K562 (cell line): ENCODE results near the gene L3HYPDH. TPM values are rescaled to one million over a fixed set of nuclear protein-coding genes. Genes with fewer than 3 reads are reported as not detected.

Experiments
- ATAC-seq: fragments of 200-7000 bp; cut with Tn5 transposase; 3 replicates; pipeline ENCODE4 v1.9.1; 2020; ENCODE audit warnings: moderate library complexity
- BruUV-seq: library from RNA; stranded (reverse); fragments of 400-500 nt; replicated peaks from 2 replicates; lab custom pipeline; 2021; lab: Mats Ljungman, UMichigan
- CTCF ChIA-PET: fragments of 300-600 bp; formaldehyde crosslinking; extraction: SDS; loops from one replicate; lab custom pipeline; 2021; ENCODE audit warnings: low intra/inter-chr PET ratio; lab: Yijun Ruan, JAX
- POLR2A ChIA-PET: fragments of 300-600, 350-650 bp; sonication (Branson Sonifier 250); formaldehyde crosslinking; extraction: SDS; loops from one replicate; lab custom pipeline; 2021; ENCODE audit warnings: antibody characterized with exemption, inconsistent platforms; lab: Yijun Ruan, JAX
- DNase-seq, 4 experiments: peaks; one replicate each; pipeline versions ENCODE4 v3.0.0 to v3.0.0-alpha.2; 2011 to 2018; ENCODE audit warnings: low spot score in 3 of 4, mixed read lengths in 3 of 4; ENCODE audit errors: extremely low read depth in 1 of 4
- FAIRE-seq: peaks from 2 replicates; lab custom pipeline; 2011; peaks lifted over from hg19 to GRCh38; lab: Jason Lieb, UNC
- H2AFZ ChIP-seq: 2 replicates; pipeline ENCODE4 v1.6.0; 2011; ENCODE audit warnings: low read depth, low read length, control low read depth, inconsistent platforms
- H3K27ac ChIP-seq: fragments of 200-600 bp; 3 replicates; pipeline ENCODE4 v1.8.0; 2011; ENCODE audit warnings: low read depth, mild to moderate bottlenecking, control low read depth, inconsistent platforms, low read length, moderate library complexity, mixed read lengths; ENCODE audit errors: extremely low read depth
- H3K27me3 ChIP-seq, 2 experiments: fragments of 300-600 bp in 1 of 2; 2 replicates in 1 of 2; 3 replicates in 1 of 2; pipeline versions ENCODE4 v1.6.0 to v1.8.0; 2011; ENCODE audit warnings: inconsistent platforms in 2 of 2, low read length in 2 of 2, mild to moderate bottlenecking in 1 of 2, mixed read lengths in 1 of 2, moderate library complexity in 1 of 2; ENCODE audit not compliant: control insufficient read depth in 2 of 2, insufficient read depth in 2 of 2
- H3K36me3 ChIP-seq: fragments of 300-600 bp; 3 replicates; pipeline ENCODE4 v1.8.0; 2011; ENCODE audit warnings: mild to moderate bottlenecking, low read length, inconsistent platforms; ENCODE audit not compliant: control insufficient read depth, insufficient read depth
- H3K4me1 ChIP-seq, 2 experiments: fragments of 200-600 bp in 1 of 2; replicated peaks in 1 of 2; 2 replicates in 1 of 2; 3 replicates in 1 of 2; pipeline versions ENCODE4 v1.5.1 to v1.8.0; 2011; ENCODE audit warnings: inconsistent platforms in 2 of 2, low read length in 2 of 2, mild to moderate bottlenecking in 1 of 2, mixed read lengths in 1 of 2, moderate library complexity in 1 of 2; ENCODE audit not compliant: control insufficient read depth in 2 of 2, insufficient read depth in 2 of 2
- H3K4me2 ChIP-seq: 2 replicates; pipeline ENCODE4 v1.6.1; 2011; ENCODE audit warnings: low read length, control low read depth, inconsistent platforms, mixed read lengths; ENCODE audit not compliant: insufficient read depth
- H3K4me3 ChIP-seq: fragments of 200-600 bp; sonication (generic), shearing (Covaris generic); 2 replicates; pipeline ENCODE4 v1.5.1; 2016; ENCODE audit warnings: control low read depth, inconsistent platforms
- H3K79me2 ChIP-seq: fragments of 200-600 bp; 3 replicates; pipeline ENCODE4 v1.8.0; 2011; ENCODE audit warnings: low read length, inconsistent platforms; ENCODE audit not compliant: control insufficient read depth, insufficient read depth
- H3K9ac ChIP-seq, 2 experiments: 2 replicates each; pipeline versions ENCODE4 v1.6.0 to v1.6.1; 2011; ENCODE audit warnings: low read depth in 2 of 2, low read length in 2 of 2, control low read depth in 1 of 2, inconsistent platforms in 1 of 2, mild to moderate bottlenecking in 1 of 2, mixed read lengths in 1 of 2; ENCODE audit not compliant: insufficient read depth in 1 of 2
- H3K9me1 ChIP-seq: one replicate; pipeline ENCODE4 v1.6.0; 2011; ENCODE audit warnings: inconsistent platforms, mild to moderate bottlenecking, low read length, moderate library complexity; ENCODE audit not compliant: control insufficient read depth, insufficient read depth
- H3K9me3 ChIP-seq: replicated peaks from 2 replicates; pipeline ENCODE4 v1.5.1; 2011; ENCODE audit warnings: low read depth, low read length, inconsistent platforms; ENCODE audit not compliant: control insufficient read depth, insufficient read depth
- H4K20me1 ChIP-seq: replicated peaks from 2 replicates; pipeline ENCODE4 v1.6.1; 2011; ENCODE audit warnings: low read length, inconsistent platforms, mixed read lengths; ENCODE audit not compliant: control insufficient read depth, insufficient read depth
- ATF6 ChIP-seq: sonication (generic); formaldehyde crosslinking; IDR thresholded peaks from 2 replicates; pipeline ENCODE4 v1.4.0; 2020; ENCODE audit warnings: mild to moderate bottlenecking, missing genetic modification reagents
- CEBPB ChIP-seq: fragments of 450-650 bp; IDR thresholded peaks from 2 replicates; pipeline ENCODE4 v1.6.1; 2016; ENCODE audit warnings: missing genetic modification characterization, missing compliant biosample characterization
- FIP1L1 ChIP-seq: fragments of 200-400 bp; formaldehyde crosslinking; IDR thresholded peaks from 2 replicates; pipeline ENCODE4 v1.6.1; 2018; ENCODE audit warnings: mild to moderate bottlenecking, low read depth, low read length; ENCODE audit not compliant: poor library complexity, severe bottlenecking
- HDAC6 ChIP-seq: IDR thresholded peaks from 2 replicates; pipeline ENCODE4 v1.6.1; 2012; ENCODE audit warnings: low read depth, mild to moderate bottlenecking, control low read depth, inconsistent platforms, low read length, moderate library complexity
- HSF4 ChIP-seq: fragments of 250-450 bp; sonication (Bioruptor Pico); IDR thresholded peaks from 2 replicates; pipeline ENCODE4 v2.1.2; 2022; ENCODE audit warnings: mild to moderate bottlenecking, moderate library complexity, borderline replicate concordance
- KLF6 ChIP-seq: fragments of 250-450 bp; sonication (Bioruptor Pico); IDR thresholded peaks from 2 replicates; pipeline ENCODE4 v1.4.0; 2020; ENCODE audit warnings: mild to moderate bottlenecking, moderate library complexity, borderline replicate concordance
- RCOR1 ChIP-seq, 2 experiments: IDR thresholded peaks; 2 replicates each; pipeline ENCODE4 v1.6.1; 2012; ENCODE audit warnings: low read depth in 2 of 2, low read length in 2 of 2, borderline replicate concordance in 1 of 2, improper control_type of control experiment in 1 of 2
- SRSF9 ChIP-seq: fragments of 200-400 bp; formaldehyde crosslinking; IDR thresholded peaks from 2 replicates; pipeline ENCODE4 v1.6.1; 2017; ENCODE audit warnings: low read depth, low read length, borderline replicate concordance
- TCF3 ChIP-seq: sonication (generic); formaldehyde crosslinking; IDR thresholded peaks from 2 replicates; pipeline ENCODE4 v1.4.0; 2020; ENCODE audit warnings: mild to moderate bottlenecking, missing genetic modification reagents
- TEAD2 ChIP-seq: fragments of 450-650 bp; IDR thresholded peaks from 2 replicates; pipeline ENCODE4 v1.6.1; 2016; ENCODE audit warnings: missing genetic modification characterization, control low read depth, missing compliant biosample characterization
- ZNF511 ChIP-seq: sonication (generic); formaldehyde crosslinking; IDR thresholded peaks from 2 replicates; pipeline ENCODE4 v1.8.0; 2022; ENCODE audit warnings: mild to moderate bottlenecking, missing genetic modification reagents
- ZNF518B ChIP-seq: fragments of 250-450 bp; sonication (Bioruptor Pico); IDR thresholded peaks from 2 replicates; pipeline ENCODE4 v1.5.0; 2021; ENCODE audit warnings: mild to moderate bottlenecking, moderate library complexity
- ZNF79 ChIP-seq: fragments of 250-450 bp; sonication (Bioruptor Pico); IDR thresholded peaks from 2 replicates; pipeline ENCODE4 v1.4.0; 2020; ENCODE audit warnings: low read depth, mild to moderate bottlenecking, moderate library complexity
- WGBS: fragments of 100-300 bp; shearing (Covaris generic); methylation state at CpG from one replicate; pipeline ENCODE4 v1.1.6; 2016; ENCODE audit warnings: low coverage, mixed read lengths; ENCODE audit not compliant: insufficient coverage; ENCODE audit errors: missing lambda C conversion rate; 5-methylcytosine and 5-hydroxymethylcytosine counted together
- in situ Hi-C: fragments of 300-500 bp; cut with MboI; formaldehyde crosslinking; loops from 4 replicates; pipeline ENCODE4 v1.15.0; 2018; ENCODE audit warnings: inconsistent platforms, mixed read lengths
- intact Hi-C: fragments of 100-400 bp; cut with micrococcal nuclease; formaldehyde crosslinking; loops from 2 replicates; pipeline ENCODE4 v1.14.2; 2022
- polyA plus RNA-seq, 8 experiments: library from polyadenylated mRNA; depleted of rRNA in 4 of 8; stranded (reverse) in 5 of 8; unstranded in 3 of 8; fragments of >200 nt; fragmentation: Nextera tagmentation in 2 of 8; fragmentation: Illumina TruSeq in 1 of 8; extraction: Ambion mirVana in 2 of 8; extraction: Trizol in 1 of 8; gene quantifications; 2 replicates each; pipeline versions ENCODE4 v1.2.1 to v1.2.3, GENCODE V29; 2011 to 2014; ENCODE audit warnings: inconsistent platforms in 1 of 8, missing spikeins in 1 of 8
- total RNA-seq, 7 experiments: library from RNA; depleted of rRNA in 6 of 7; stranded (reverse); fragments of >200 nt in 6 of 7; fragmentation: Illumina TruSeq in 2 of 7; extraction: Trizol in 2 of 7; gene quantifications; 2 replicates each; pipeline versions ENCODE4 v1.2.1 to v1.2.3, GENCODE V29; 2011 to 2021; ENCODE audit warnings: low replicate concordance in 1 of 7

Gene L3HYPDH
- total and polyA plus RNA-seq, 9 of the 15 experiments (the other 6 are each of a cell fraction or from before 2014, with no cell fraction given): 12.8 to 36.5 (median 19.3) TPM

GRCh38 chr14:59463787-59464485 is 20.3 kb downstream of the L3HYPDH start:
- in situ Hi-C loops: no loop called here
- no TSS peak for BruUV-seq
- no peaks in the 10 kb centered on the region for H4K20me1 ChIP-seq
- POLR2A ChIA-PET: interaction anchor here (0.7 kb wide), 1 partner anchor 14 kb away, joined by 3 read pairs; no protein-coding TSS in a partner anchor
- DNase-seq: no peak
- H2AFZ ChIP-seq: no peak overlapping the region
- no peaks in the 10 kb centered on the region for H3K4me1 ChIP-seq
- FAIRE-seq: no peak
- no peak for ATAC-seq
- no peaks in the 10 kb centered on the region for H3K9me1 ChIP-seq
- no peak overlapping the region for H3K27ac ChIP-seq
- no peaks in the 10 kb centered on the region for H3K79me2 ChIP-seq
- H3K4me3 ChIP-seq: no peak overlapping the region
- CTCF ChIA-PET: no interaction called here
- H3K27me3 ChIP-seq: no peaks in the 10 kb centered on the region
- no peak overlapping the region for H3K9ac ChIP-seq
- WGBS: 96% methylated on average over 32 of the region's 60 CpGs
- no peaks in the 10 kb centered on the region for H3K9me3 ChIP-seq
- intact Hi-C loops: no loop called here
- no peak overlapping the region for H3K4me2 ChIP-seq
- H3K36me3 ChIP-seq: peaks cover 21% of the 10 kb centered on the region
- TF ChIP-seq TCF3 (CRISPR knock-in tag): no peak
- TF ChIP-seq ZNF518B (CRISPR knock-in tag): no peak
- TF ChIP-seq HSF4 (CRISPR knock-in tag): no peak
- no peak for TF ChIP-seq TEAD2 (tag)
- no peak for TF ChIP-seq HDAC6
- TF ChIP-seq ATF6: no peak
- TF ChIP-seq CEBPB: no peak
- TF ChIP-seq SRSF9: no peak
- no peak for TF ChIP-seq RCOR1 (IDR thresholded peaks at IDR 0.05; ENCODE audit: borderline replicate concordance in 1 of 2, low read depth in 2 of 2, low read length in 2 of 2)
- no peak for TF ChIP-seq KLF6 (CRISPR knock-in tag)
- TF ChIP-seq FIP1L1: no peak
- no peak for TF ChIP-seq ZNF79 (CRISPR knock-in tag)
- no peak for TF ChIP-seq ZNF511 (CRISPR knock-in tag)
